Uterus (tissue), 2 donors: ENCODE results near the gene ATP6V0B.

Source experiments
- POLR2A ChIP-seq, 2 donors: fragments of 450-650 bp; IDR thresholded peaks; one replicate each; pipeline ENCODE4 v1.6.1; 2016; ENCODE audit warnings: antibody characterized with exemption in 2 of 2, mild to moderate bottlenecking in 1 of 2, moderate library complexity in 1 of 2
- TF ChIP-seq, protein P1 (sequence below), 4 experiments: fragments of 200-600 bp in 2 of 4; fragments of 450-650 bp in 2 of 4; sonication (generic) in 2 of 4; IDR thresholded peaks; one replicate each; pipeline ENCODE4 v1.5.1; 2016 to 2019; ENCODE audit warnings: antibody characterized with exemption in 4 of 4, mild to moderate bottlenecking in 2 of 4, moderate library complexity in 1 of 4

DNA sequence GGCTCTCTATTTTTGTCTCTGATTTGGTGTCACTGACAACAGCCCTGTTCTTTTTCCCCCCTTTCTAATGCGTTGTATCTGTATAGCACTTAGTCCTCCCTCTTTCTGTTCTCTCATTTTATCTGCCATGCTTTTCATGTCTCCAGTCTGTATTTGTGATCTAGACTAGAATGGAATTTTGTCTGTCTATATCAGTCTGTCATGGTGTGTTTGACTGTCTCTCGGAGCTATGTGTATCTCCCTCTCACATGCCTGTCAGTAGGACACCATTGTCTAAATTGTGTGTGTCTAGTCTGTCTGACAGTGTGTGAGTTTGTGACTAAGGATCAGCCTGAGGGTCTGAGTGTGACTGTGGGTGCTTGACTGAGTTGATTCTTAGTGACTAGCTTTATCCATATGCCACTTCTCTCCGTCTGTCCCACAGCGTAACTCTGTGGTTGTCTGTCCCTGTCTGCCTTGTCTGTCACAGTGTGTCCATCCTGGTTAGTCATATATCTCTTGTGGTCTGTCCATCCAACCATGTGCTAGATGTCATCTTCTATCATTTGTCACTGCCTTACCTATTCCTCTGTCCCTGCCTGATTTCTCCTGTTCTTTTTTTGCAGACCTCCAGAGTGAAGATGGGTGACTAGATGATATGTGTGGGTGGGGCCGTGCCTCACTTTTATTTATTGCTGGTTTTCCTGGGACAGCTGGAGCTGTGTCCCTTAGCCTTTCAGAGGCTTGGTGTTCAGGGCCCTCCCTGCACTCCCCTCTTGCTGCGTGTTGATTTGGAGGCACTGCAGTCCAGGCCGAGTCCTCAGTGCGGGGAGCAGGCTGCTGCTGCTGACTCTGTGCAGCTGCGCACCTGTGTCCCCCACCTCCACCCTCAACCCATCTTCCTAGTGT is 2.9 kb downstream of the ATP6V0B start:
- TF ChIP-seq POLR2A (IDR thresholded peaks at IDR 0.05), result no peak
- TF ChIP-seq, protein P1, sequence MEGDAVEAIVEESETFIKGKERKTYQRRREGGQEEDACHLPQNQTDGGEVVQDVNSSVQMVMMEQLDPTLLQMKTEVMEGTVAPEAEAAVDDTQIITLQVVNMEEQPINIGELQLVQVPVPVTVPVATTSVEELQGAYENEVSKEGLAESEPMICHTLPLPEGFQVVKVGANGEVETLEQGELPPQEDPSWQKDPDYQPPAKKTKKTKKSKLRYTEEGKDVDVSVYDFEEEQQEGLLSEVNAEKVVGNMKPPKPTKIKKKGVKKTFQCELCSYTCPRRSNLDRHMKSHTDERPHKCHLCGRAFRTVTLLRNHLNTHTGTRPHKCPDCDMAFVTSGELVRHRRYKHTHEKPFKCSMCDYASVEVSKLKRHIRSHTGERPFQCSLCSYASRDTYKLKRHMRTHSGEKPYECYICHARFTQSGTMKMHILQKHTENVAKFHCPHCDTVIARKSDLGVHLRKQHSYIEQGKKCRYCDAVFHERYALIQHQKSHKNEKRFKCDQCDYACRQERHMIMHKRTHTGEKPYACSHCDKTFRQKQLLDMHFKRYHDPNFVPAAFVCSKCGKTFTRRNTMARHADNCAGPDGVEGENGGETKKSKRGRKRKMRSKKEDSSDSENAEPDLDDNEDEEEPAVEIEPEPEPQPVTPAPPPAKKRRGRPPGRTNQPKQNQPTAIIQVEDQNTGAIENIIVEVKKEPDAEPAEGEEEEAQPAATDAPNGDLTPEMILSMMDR (IDR thresholded peaks at IDR 0.05), result no peak
